AG04449 (cell line): ENCODE measurements around the gene TMEM109.

Experiments used
- CTCF ChIA-PET: fragments of 350-600 bp; formaldehyde crosslinking; extraction: SDS; loops from one replicate; lab custom pipeline; 2021; ENCODE audit warnings: antibody characterized with exemption; lab: Yijun Ruan, JAX
- POLR2A ChIA-PET: fragments of 400-600, 350-600 bp; formaldehyde crosslinking; extraction: SDS; loops from one replicate; lab custom pipeline; 2020; ENCODE audit warnings: antibody characterized with exemption, inconsistent platforms; lab: Yijun Ruan, JAX
- DNase-seq: peaks from one replicate; pipeline ENCODE4 v3.0.0-alpha.2; 2010; ENCODE audit warnings: low read depth, low spot score
- H3K4me3 ChIP-seq: 2 replicates; pipeline ENCODE4 v1.5.1; 2011; ENCODE audit warnings: low read depth, mild to moderate bottlenecking, control low read depth, low read length
- CTCF ChIP-seq: IDR thresholded peaks from one replicate; pipeline ENCODE4 v1.5.1; 2011; ENCODE audit warnings: mild to moderate bottlenecking, moderate library complexity, low read length, control low read depth, inconsistent platforms; ENCODE audit not compliant: insufficient read depth; ENCODE audit errors: missing control alignments

TMEM109 gene

GRCh38 chr11:60899046-60899936, 14.7 kb upstream of the TMEM109 start:
- POLR2A ChIA-PET, result interaction anchor here (0.8 kb wide), 1 partner anchor 12 kb away, joined by 3 read pairs; no protein-coding TSS in a partner anchor
- peak; percentile 84 for TF ChIP-seq CTCF

GRCh38 chr11:60899977-60900376, 14.0 kb upstream of the TMEM109 start:
- no peak for DNase-seq
- no peak for TF ChIP-seq CTCF
- ChIA-PET POLR2A (interaction anchor here (0.8 kb wide), 1 partner anchor 13 kb away, joined by 3 read pairs; no protein-coding TSS in a partner anchor), CTCF (interaction anchor here (0.7 to 26.0 kb wide), 32 partner anchors 7 to 288 kb away, joined by 3 to 1087 read pairs (median 6); partner anchors contain the start of genes CCDC86, MS4A10, PTGDR2 and TMEM109)
- no peak overlapping the region for H3K4me3 ChIP-seq

More at GRCh38 chr11:60899046-60899936, 14.7 kb upstream of the TMEM109 start:
- CTCF ChIA-PET, result interaction anchor here (0.6 to 26.0 kb wide), 39 partner anchors 8 to 276 kb away, joined by 3 to 1087 read pairs (median 5); partner anchors contain the start of genes CCDC86, MS4A10, PTGDR2 and TMEM109
- H3K4me3 ChIP-seq, result no peak overlapping the region
- no peak for DNase-seq

- ChIA-PET POLR2A (no interaction called here), CTCF (interaction anchor here (1.2 to 26.0 kb wide), 12 partner anchors 8 to 287 kb away, joined by 4 to 1087 read pairs (median 16); partner anchors contain the start of genes CCDC86, PTGDR2 and TMEM109)
- no peak overlapping the region for H3K4me3 ChIP-seq
- DNase-seq, result no peak
- TF ChIP-seq CTCF, result no peak
Measured at GRCh38 chr11:60900673-60901404, 13.1 kb upstream of the TMEM109 start.

- H3K4me3 ChIP-seq, result no peak overlapping the region
- CTCF ChIA-PET, result interaction anchor here (1.2 to 26.0 kb wide), 7 partner anchors 8 to 271 kb away, joined by 3 to 1087 read pairs (median 15); partner anchors contain the start of genes CCDC86 and TMEM109
- TF ChIP-seq CTCF, result no peak
- POLR2A ChIA-PET, result no interaction called here
- DNase-seq, result no peak
Measured at GRCh38 chr11:60902625-60903024, 11.3 kb upstream of the TMEM109 start.

GRCh38 chr11:60905047-60905446, 8.9 kb upstream of the TMEM109 start:
- CTCF ChIA-PET, result interaction anchor here (0.9 to 26.0 kb wide), 12 partner anchors 8 to 225 kb away, joined by 3 to 1087 read pairs (median 6); partner anchors contain the start of genes CCDC86 and TMEM109
- POLR2A ChIA-PET, result interaction anchor here (0.6 kb wide), 1 partner anchor 10 kb away, joined by 3 read pairs; no protein-coding TSS in a partner anchor
- TF ChIP-seq CTCF, result no peak
- peak overlapping the region; percentile 85 for H3K4me3 ChIP-seq
- no peak for DNase-seq
